ENCODE measurements around the gene TMA7. TPM values are rescaled to one million over a fixed set of nuclear protein-coding genes. Genes with fewer than 3 reads are reported as not detected.
A peak's percentile ranks its signal among the peaks of the same experiment; 100 is the strongest.

TMA7 gene
- total RNA-seq, 1 donor from 2014 or later: 268 TPM

GRCh38 chr3:48486952-48487351 is 46.9 kb downstream of the TMA7 start:
- no peak for DNase-seq (ENCODE audit: extremely low spot score, unreplicated experiment)
- no peaks in the 10 kb centered on the region for H3K9me3 Mint-ChIP-seq
- no peaks in the 10 kb centered on the region for H3K4me1 Mint-ChIP-seq (ENCODE audit: unreplicated experiment)
- no peak overlapping the region for H3K4me3 Mint-ChIP-seq
- no peak overlapping the region for H3K27ac Mint-ChIP-seq
- TF ChIP-seq CTCF (conservative IDR thresholded peaks at IDR 0.05): no peak
- H3K36me3 Mint-ChIP-seq: peaks cover 3% of the 10 kb centered on the region
- H3K27me3 Mint-ChIP-seq: no peaks in the 10 kb centered on the region

GRCh38 chr3:48492461-48493202 is 52.6 kb downstream of the TMA7 start:
- Mint-ChIP-seq H3K9me3 (no peaks in the 10 kb centered on the region), H3K27me3 (no peaks in the 10 kb centered on the region)

GRCh38 chr3:48493203-48493501 is 53.1 kb downstream of the TMA7 start:
- Mint-ChIP-seq H3K9me3 (no peaks in the 10 kb centered on the region), H3K27me3 (no peaks in the 10 kb centered on the region), H3K36me3 (peaks cover 10% of the 10 kb centered on the region), H3K27ac (no peak overlapping the region), H3K4me1 (ENCODE audit: unreplicated experiment) (no peaks in the 10 kb centered on the region), H3K4me3 (no peak overlapping the region)
- DNase-seq (ENCODE audit: extremely low spot score, unreplicated experiment): no peak
- no peak for TF ChIP-seq CTCF (conservative IDR thresholded peaks at IDR 0.05)

More at GRCh38 chr3:48492461-48493202, 52.6 kb downstream of the TMA7 start:
- no peak for DNase-seq (ENCODE audit: extremely low spot score, unreplicated experiment)
- peak overlapping the region; percentile 29 for H3K27ac Mint-ChIP-seq
- TF ChIP-seq CTCF (conservative IDR thresholded peaks at IDR 0.05): no peak
- H3K36me3 Mint-ChIP-seq: peaks cover 7% of the 10 kb centered on the region
- H3K4me3 Mint-ChIP-seq: no peak overlapping the region
- no peaks in the 10 kb centered on the region for H3K4me1 Mint-ChIP-seq (ENCODE audit: unreplicated experiment)

Other genes with a start within 250 kb of the TMA7 start
- gene CAMP, start 216.8 kb upstream of the TMA7 start, total RNA-seq (ENCODE audit: low replicate concordance): not detected in 2 replicates
- gene ZNF589, start 199.2 kb upstream of the TMA7 start, total RNA-seq (ENCODE audit: low replicate concordance): 15.9 and 19.5 TPM in 2 replicates
- gene NME6, start 138.9 kb upstream of the TMA7 start, total RNA-seq (ENCODE audit: low replicate concordance): 30.8 and 33.8 TPM in 2 replicates
- gene SPINK8, start 106.6 kb upstream of the TMA7 start, total RNA-seq (ENCODE audit: low replicate concordance): 1.5 TPM in 1 of 2 replicates, not detected in the other
- gene FBXW12, start 68.0 kb upstream of the TMA7 start, total RNA-seq (ENCODE audit: low replicate concordance): not detected in 2 replicates
- gene PLXNB1, start 10.2 kb upstream of the TMA7 start, total RNA-seq (ENCODE audit: low replicate concordance): 212 and 367 TPM in 2 replicates
- 15.0 and 25.7 TPM in 2 replicates for gene CCDC51, start 138 bp upstream of the TMA7 start, total RNA-seq (ENCODE audit: low replicate concordance)
- 9.3 and 16.0 TPM in 2 replicates for gene ATRIP, start 6.5 kb downstream of the TMA7 start, total RNA-seq (ENCODE audit: low replicate concordance)
- gene SHISA5, start 63.9 kb downstream of the TMA7 start, total RNA-seq (ENCODE audit: low replicate concordance): 162 and 193 TPM in 2 replicates
- gene PFKFB4, start 116.5 kb downstream of the TMA7 start, total RNA-seq (ENCODE audit: low replicate concordance): 10.5 and 11.3 TPM in 2 replicates
- 0.72 and 0.83 TPM in 2 replicates for gene UCN2, start 123.5 kb downstream of the TMA7 start, total RNA-seq (ENCODE audit: low replicate concordance)
- gene COL7A1, start 155.1 kb downstream of the TMA7 start, total RNA-seq (ENCODE audit: low replicate concordance): 17.6 and 32.3 TPM in 2 replicates
- gene UQCRC1, start 169.4 kb downstream of the TMA7 start, total RNA-seq (ENCODE audit: low replicate concordance): 273 and 324 TPM in 2 replicates
- not detected in 2 replicates for gene TMEM89, start 181.5 kb downstream of the TMA7 start, total RNA-seq (ENCODE audit: low replicate concordance)
- 19.7 and 35.6 TPM in 2 replicates for gene SLC26A6, start 195.2 kb downstream of the TMA7 start, total RNA-seq (ENCODE audit: low replicate concordance)
- 9.8 and 10.2 TPM in 2 replicates for gene CELSR3, start 222.6 kb downstream of the TMA7 start, total RNA-seq (ENCODE audit: low replicate concordance)
- 20.1 and 22.1 TPM in 2 replicates for gene NCKIPSD, start 245.7 kb downstream of the TMA7 start, total RNA-seq (ENCODE audit: low replicate concordance)

Data from type B pancreatic cell (in vitro differentiated cells).